Heart left ventricle (tissue), 13 donors: ENCODE measurements around the gene TMBIM6.

ENCODE experiments used
- POLR2A ChIP-seq, 2 donors: fragments of 450-650 bp; IDR thresholded peaks; one replicate each; pipeline ENCODE4 v1.6.1; 2017; ENCODE audit warnings: antibody characterized with exemption in 2 of 2, mild to moderate bottlenecking in 2 of 2, moderate library complexity in 2 of 2
- TF ChIP-seq, protein P1 (sequence below), 12 donors: fragments of 200-600 bp; sonication (generic) in 4 of 12; IDR thresholded peaks; one replicate each; pipeline versions ENCODE4 v1.5.0 to v1.8.0; 2018 to 2022; ENCODE audit warnings: antibody characterized with exemption in 12 of 12, mild to moderate bottlenecking in 5 of 12
- donor health status: ischemic (EF 13 %, LVEDD 7.1; RV severe dilation, severe dysfunction).
- donor health status: DM: no; HTN: yes; CAD: no.
- donor health status: DM: no; HTN: no; CAD: no.
- donor health status: ischemic (EF 25% LVEDD 6.9; RV normal size, moderate dysfunction).
- donor health status: ischemic (EF 25% LVEDD 5.7; RV mildly dilated, moderate dysfunction).
- donor health status: ischemic (EF 35%, LVEDD 5.7; RV mildly dilated, moderate dysfunction).
- donor health status: nonischemic (EF 11% LVEDD 7.7; RV severe dilation, severe dysfunction).
- donor health status: DM: yes; HTN: yes; CAD: no.
- donor health status: PGD.
- donor health status: ischemic (EF 29% LVEDD 5.4; RV normal size, mild dysfunction).
- donor health status: nonischemic (EF 23%, LVEDD 6.1; RV moderate dilation, normal function).

DNA sequence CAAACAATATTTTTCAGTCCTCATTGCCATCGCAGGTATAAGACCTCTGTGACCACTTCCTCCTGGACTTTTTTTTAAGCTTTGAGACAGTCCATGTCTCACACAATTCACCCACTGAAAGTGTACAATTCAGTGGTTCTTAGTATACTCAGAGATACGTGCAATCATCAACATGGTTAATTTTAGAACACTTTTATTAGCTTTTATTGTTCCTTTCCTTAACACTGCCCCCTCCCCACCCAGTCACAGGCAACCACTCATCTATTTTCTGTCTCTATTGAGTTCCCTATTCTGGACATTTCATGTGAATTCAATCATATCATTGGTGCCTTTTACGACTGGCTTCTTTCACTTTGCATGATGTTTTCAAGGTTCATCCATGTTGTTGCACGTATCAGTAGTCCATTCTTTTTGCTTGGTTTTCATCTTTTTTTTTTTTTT, 70.6 kb downstream of the TMBIM6 start:
- TF ChIP-seq, protein P1, sequence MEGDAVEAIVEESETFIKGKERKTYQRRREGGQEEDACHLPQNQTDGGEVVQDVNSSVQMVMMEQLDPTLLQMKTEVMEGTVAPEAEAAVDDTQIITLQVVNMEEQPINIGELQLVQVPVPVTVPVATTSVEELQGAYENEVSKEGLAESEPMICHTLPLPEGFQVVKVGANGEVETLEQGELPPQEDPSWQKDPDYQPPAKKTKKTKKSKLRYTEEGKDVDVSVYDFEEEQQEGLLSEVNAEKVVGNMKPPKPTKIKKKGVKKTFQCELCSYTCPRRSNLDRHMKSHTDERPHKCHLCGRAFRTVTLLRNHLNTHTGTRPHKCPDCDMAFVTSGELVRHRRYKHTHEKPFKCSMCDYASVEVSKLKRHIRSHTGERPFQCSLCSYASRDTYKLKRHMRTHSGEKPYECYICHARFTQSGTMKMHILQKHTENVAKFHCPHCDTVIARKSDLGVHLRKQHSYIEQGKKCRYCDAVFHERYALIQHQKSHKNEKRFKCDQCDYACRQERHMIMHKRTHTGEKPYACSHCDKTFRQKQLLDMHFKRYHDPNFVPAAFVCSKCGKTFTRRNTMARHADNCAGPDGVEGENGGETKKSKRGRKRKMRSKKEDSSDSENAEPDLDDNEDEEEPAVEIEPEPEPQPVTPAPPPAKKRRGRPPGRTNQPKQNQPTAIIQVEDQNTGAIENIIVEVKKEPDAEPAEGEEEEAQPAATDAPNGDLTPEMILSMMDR (IDR thresholded peaks at IDR 0.05): no peak
- no peak for TF ChIP-seq POLR2A (IDR thresholded peaks at IDR 0.05)
